GM12878 (cell line): ENCODE results near the gene TBXA2R. TPM values are rescaled to one million over a fixed set of nuclear protein-coding genes. Genes with fewer than 3 reads are reported as not detected.

Source experiments
- ATAC-seq: fragments of 200-7000 bp; cut with Tn5 transposase; 3 replicates; pipeline ENCODE4 v1.9.1; 2020; ENCODE audit warnings: mild to moderate bottlenecking, moderate library complexity
- BruUV-seq: library from RNA; stranded (reverse); fragments of 400-500 nt; replicated peaks from 2 replicates; lab custom pipeline; 2021; lab: Mats Ljungman, UMichigan
- CTCF ChIA-PET: fragments of 300-600 bp; sonication (Branson Sonifier 250); formaldehyde crosslinking; extraction: SDS; loops from one replicate; lab custom pipeline; 2021; ENCODE audit warnings: inconsistent platforms; lab: Yijun Ruan, JAX
- POLR2A ChIA-PET: fragments of 350-600 bp; formaldehyde crosslinking; extraction: SDS; loops from one replicate; lab custom pipeline; 2021; ENCODE audit warnings: inconsistent platforms; lab: Charles Lee
- RAD21 ChIA-PET: fragments of 300-600 bp; sonication (Branson Sonifier 250); formaldehyde crosslinking; loops from one replicate; lab custom pipeline; 2023; ENCODE audit warnings: antibody characterized with exemption; ENCODE audit not compliant: unreplicated experiment; lab: Charles Lee
- SMC1A ChIA-PET: fragments of 300-600 bp; sonication (Branson Sonifier 250); formaldehyde crosslinking; loops from one replicate; lab custom pipeline; 2023; ENCODE audit not compliant: unreplicated experiment, uncharacterized antibody; lab: Charles Lee
- DNase-seq: peaks from one replicate; pipeline ENCODE4 v3.0.0-alpha.2; 2011; ENCODE audit warnings: low read depth, low spot score
- FAIRE-seq: peaks from 3 replicates; lab custom pipeline; 2011; peaks lifted over from hg19 to GRCh38; lab: Jason Lieb, UNC
- H2AFZ ChIP-seq: 2 replicates; pipeline ENCODE4 v1.6.0; 2011; ENCODE audit warnings: low read depth, low read length, control low read depth; ENCODE audit not compliant: control insufficient read depth
- H3K27ac ChIP-seq: 2 replicates; pipeline ENCODE4 v1.5.1; 2011; ENCODE audit warnings: control low read depth; ENCODE audit not compliant: control insufficient read depth, insufficient read depth
- H3K27me3 ChIP-seq, 2 experiments: replicated peaks in 1 of 2; 2 replicates each; pipeline versions ENCODE4 v1.6.0 to v1.6.1; 2011; ENCODE audit warnings: low read length in 1 of 2; ENCODE audit not compliant: control insufficient read depth in 2 of 2, insufficient read depth in 2 of 2
- H3K36me3 ChIP-seq, 2 experiments: 2 replicates each; pipeline ENCODE4 v1.5.1; 2011; ENCODE audit warnings: low read length in 1 of 2; ENCODE audit not compliant: control insufficient read depth in 2 of 2, insufficient read depth in 2 of 2
- H3K4me1 ChIP-seq: 2 replicates; pipeline ENCODE4 v1.6.1; 2011; ENCODE audit warnings: mild to moderate bottlenecking, low read length, moderate library complexity, mixed read lengths; ENCODE audit not compliant: control insufficient read depth, insufficient read depth
- H3K4me2 ChIP-seq: 2 replicates; pipeline ENCODE4 v1.6.0; 2011; ENCODE audit warnings: control low read depth; ENCODE audit not compliant: control insufficient read depth, insufficient read depth
- H3K4me3 ChIP-seq: fragments of 200-600 bp; sonication (generic); 2 replicates; pipeline ENCODE4 v1.5.1; 2016
- H3K79me2 ChIP-seq: 2 replicates; pipeline ENCODE4 v1.6.0; 2011; ENCODE audit warnings: low read length; ENCODE audit not compliant: control insufficient read depth, insufficient read depth
- H3K9ac ChIP-seq: 2 replicates; pipeline ENCODE4 v1.8.0; 2011; ENCODE audit warnings: low read length, control low read depth, mixed read lengths; ENCODE audit not compliant: control insufficient read depth, insufficient read depth
- H3K9me3 ChIP-seq: replicated peaks from 3 replicates; pipeline ENCODE4 v1.5.1; 2011; ENCODE audit warnings: mild to moderate bottlenecking, low read length; ENCODE audit not compliant: control insufficient read depth, insufficient read depth
- H4K20me1 ChIP-seq: 2 replicates; pipeline ENCODE4 v1.6.0; 2011; ENCODE audit not compliant: control insufficient read depth, insufficient read depth
- CBX3 ChIP-seq: fragments of 200-600 bp; sonication (generic); IDR thresholded peaks from 2 replicates; pipeline ENCODE4 v1.6.1; 2016; ENCODE audit warnings: low read depth, borderline replicate concordance
- EP300 ChIP-seq, 2 experiments: fragments of 150-350 bp in 1 of 2; IDR thresholded peaks; 2 replicates each; pipeline ENCODE4 v1.6.1; 2011 to 2012; ENCODE audit warnings: low read depth in 2 of 2, low read length in 2 of 2, borderline replicate concordance in 1 of 2, improper control_type of control experiment in 1 of 2, inconsistent platforms in 1 of 2; ENCODE audit not compliant: control insufficient read depth in 1 of 2
- GATAD2B ChIP-seq: fragments of 450-650 bp; conservative IDR thresholded peaks from 2 replicates; pipeline ENCODE4 v1.6.1; 2017; ENCODE audit warnings: low read depth, mild to moderate bottlenecking, moderate library complexity
- IRF3 ChIP-seq: fragments of 450-650 bp; IDR thresholded peaks from 2 replicates; pipeline ENCODE4 v1.6.1; 2014; ENCODE audit warnings: mild to moderate bottlenecking
- MEF2B ChIP-seq: fragments of 450-650 bp; IDR thresholded peaks from 2 replicates; pipeline ENCODE4 v1.6.1; 2018; ENCODE audit warnings: mild to moderate bottlenecking, moderate library complexity; ENCODE audit not compliant: partially characterized antibody, poor library complexity, severe bottlenecking
- NFXL1 ChIP-seq: fragments of 450-650 bp; IDR thresholded peaks from 2 replicates; pipeline ENCODE4 v1.6.1; 2017; ENCODE audit warnings: antibody characterized with exemption, mild to moderate bottlenecking, borderline replicate concordance
- NR2C1 ChIP-seq: fragments of 450-650 bp; IDR thresholded peaks from 2 replicates; pipeline ENCODE4 v1.6.1; 2017; ENCODE audit warnings: antibody characterized with exemption, mild to moderate bottlenecking, moderate library complexity
- NR2F1 ChIP-seq: fragments of 450-650 bp; conservative IDR thresholded peaks from 2 replicates; pipeline ENCODE4 v1.6.1; 2017; ENCODE audit warnings: mild to moderate bottlenecking
- NRF1 ChIP-seq: conservative IDR thresholded peaks from 2 replicates; pipeline ENCODE4 v1.6.1; 2011; ENCODE audit warnings: mild to moderate bottlenecking, low read depth, low read length, improper control_type of control experiment
- RUNX3 ChIP-seq: IDR thresholded peaks from 2 replicates; pipeline ENCODE4 v1.6.1; 2012; ENCODE audit warnings: low read length, inconsistent platforms
- SMC3 ChIP-seq: IDR thresholded peaks from 2 replicates; pipeline ENCODE4 v1.6.1; 2011; ENCODE audit warnings: low read length, improper control_type of control experiment, borderline replicate concordance
- SP1 ChIP-seq: IDR thresholded peaks from one replicate; pipeline ENCODE4 v1.6.1; 2011; ENCODE audit warnings: low read depth, low read length
- TCF3 ChIP-seq: IDR thresholded peaks from 2 replicates; pipeline ENCODE4 v1.6.1; 2012; ENCODE audit warnings: low read depth, mild to moderate bottlenecking, low read length, borderline replicate concordance; ENCODE audit not compliant: insufficient read depth
- YBX1 ChIP-seq: fragments of 450-650 bp; IDR thresholded peaks from 2 replicates; pipeline ENCODE4 v1.6.1; 2016; ENCODE audit warnings: antibody characterized with exemption
- ZNF207 ChIP-seq: fragments of 450-650 bp; IDR thresholded peaks from 2 replicates; pipeline ENCODE4 v1.6.1; 2014; ENCODE audit warnings: antibody characterized with exemption, mild to moderate bottlenecking, borderline replicate concordance
- ZNF687 ChIP-seq: fragments of 450-650 bp; IDR thresholded peaks from 2 replicates; pipeline ENCODE4 v1.6.1; 2017; ENCODE audit warnings: mild to moderate bottlenecking, moderate library complexity
- ZZZ3 ChIP-seq: IDR thresholded peaks from 2 replicates; pipeline ENCODE4 v1.6.1; 2011; ENCODE audit warnings: low read depth; ENCODE audit not compliant: control insufficient read depth, insufficient read length
- WGBS: methylation state at CpG from one replicate; pipeline ENCODE4 v1.1.6; 2016; ENCODE audit warnings: low lambda C conversion rate; ENCODE audit not compliant: insufficient replicate concordance, insufficient coverage; ENCODE audit errors: missing lambda C conversion rate; 5-methylcytosine and 5-hydroxymethylcytosine counted together
- in situ Hi-C: fragments of 300-500 bp; cut with MboI; formaldehyde crosslinking; loops from 9 replicates; pipeline ENCODE4 v1.14.3; 2018; ENCODE audit warnings: mixed read lengths
- intact Hi-C: fragments of 100-400 bp; cut with micrococcal nuclease; formaldehyde crosslinking; loops from one replicate; pipeline ENCODE4 v1.14.2; 2022; ENCODE audit not compliant: unreplicated experiment
- polyA plus RNA-seq, 11 experiments: library from polyadenylated mRNA; depleted of rRNA in 4 of 11; unstranded in 6 of 11; stranded (reverse) in 5 of 11; fragments of >200 nt; fragmentation: Nextera tagmentation in 4 of 11; fragmentation: Illumina TruSeq in 1 of 11; extraction: Ambion mirVana in 4 of 11; extraction: Trizol in 1 of 11; gene quantifications; 1 replicate in 1 of 11; 2 replicates in 10 of 11; pipeline versions ENCODE4 v1.2.1 to v1.2.3, GENCODE V29; 2011 to 2016; ENCODE audit warnings: inconsistent platforms in 2 of 11, missing spikeins in 2 of 11, low read depth in 1 of 11
- total RNA-seq, 4 experiments: library from RNA; depleted of rRNA in 3 of 4; stranded (reverse); fragments of >200 nt in 3 of 4; fragmentation: Illumina TruSeq in 1 of 4; extraction: Trizol in 1 of 4; gene quantifications; 2 replicates each; pipeline versions ENCODE4 v1.2.1 to v1.2.3, GENCODE V29; 2013 to 2021
- TF ChIP-seq, protein P1 (sequence below): IDR thresholded peaks from 2 replicates; pipeline ENCODE4 v1.6.1; 2011; ENCODE audit warnings: low read depth, mild to moderate bottlenecking, low read length, moderate library complexity, borderline replicate concordance; ENCODE audit errors: extremely low read depth

TBXA2R gene
- total and polyA plus RNA-seq, 10 of the 15 experiments (the other 5 are each of a cell fraction or from before 2014, with no cell fraction given) = 0.03 TPM; not detected in 8

GRCh38 chr19:3601021-3601420, 5.7 kb downstream of the TBXA2R start:
- Histone ChIP-seq H2AFZ (no peak overlapping the region), H3K27ac (no peak overlapping the region), H3K36me3 (no peaks in the 10 kb centered on the region), H3K9me3 (no peaks in the 10 kb centered on the region), H3K27me3 (no peaks in the 10 kb centered on the region), H3K4me3 (no peak overlapping the region), H3K4me2 (no peak overlapping the region)
- RAD21 ChIA-PET = no interaction called here
- no TSS peak for BruUV-seq
- CTCF ChIA-PET = no interaction called here
- no peak for FAIRE-seq
- SMC1A ChIA-PET = no interaction called here
- ATAC-seq = no peak
- TF ChIP-seq RUNX3 (no peak), NR2C1 (no peak), NFXL1 (no peak), IRF3 (no peak), YBX1 (no peak), ZNF207 (no peak), GATAD2B (no peak), NR2F1 (no peak), ZNF687 (no peak), MEF2B (no peak), EP300 (IDR thresholded peaks at IDR 0.05; ENCODE audit: borderline replicate concordance in 1 of 2, control insufficient read depth in 1 of 2, low read depth in 2 of 2, low read length in 2 of 2) (no peak), ZZZ3 (no peak), SMC3 (no peak), NRF1 (no peak), TCF3 (no peak), SP1 (no peak), CBX3 (no peak)
- TF ChIP-seq, protein P1, sequence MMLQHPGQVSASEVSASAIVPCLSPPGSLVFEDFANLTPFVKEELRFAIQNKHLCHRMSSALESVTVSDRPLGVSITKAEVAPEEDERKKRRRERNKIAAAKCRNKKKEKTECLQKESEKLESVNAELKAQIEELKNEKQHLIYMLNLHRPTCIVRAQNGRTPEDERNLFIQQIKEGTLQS = no peak
- TF ChIP-seq, all 136 proteins: peak for 0
- WGBS = 65% methylated on average over 12 of the region's 12 CpGs
- no peak overlapping the region for H3K9ac ChIP-seq
- H3K4me1 ChIP-seq = peaks cover 12% of the 10 kb centered on the region
- H4K20me1 ChIP-seq = no peaks in the 10 kb centered on the region
- POLR2A ChIA-PET = interaction anchor here (0.5 kb wide), 1 partner anchor 47 kb away, joined by 4 read pairs; no protein-coding TSS in a partner anchor
- no peaks in the 10 kb centered on the region for H3K79me2 ChIP-seq
- DNase-seq = no peak
- in situ Hi-C loops = no loop called here
- intact Hi-C loops = no loop called here
